ENCODE results near the gene CBX4.

DNA sequence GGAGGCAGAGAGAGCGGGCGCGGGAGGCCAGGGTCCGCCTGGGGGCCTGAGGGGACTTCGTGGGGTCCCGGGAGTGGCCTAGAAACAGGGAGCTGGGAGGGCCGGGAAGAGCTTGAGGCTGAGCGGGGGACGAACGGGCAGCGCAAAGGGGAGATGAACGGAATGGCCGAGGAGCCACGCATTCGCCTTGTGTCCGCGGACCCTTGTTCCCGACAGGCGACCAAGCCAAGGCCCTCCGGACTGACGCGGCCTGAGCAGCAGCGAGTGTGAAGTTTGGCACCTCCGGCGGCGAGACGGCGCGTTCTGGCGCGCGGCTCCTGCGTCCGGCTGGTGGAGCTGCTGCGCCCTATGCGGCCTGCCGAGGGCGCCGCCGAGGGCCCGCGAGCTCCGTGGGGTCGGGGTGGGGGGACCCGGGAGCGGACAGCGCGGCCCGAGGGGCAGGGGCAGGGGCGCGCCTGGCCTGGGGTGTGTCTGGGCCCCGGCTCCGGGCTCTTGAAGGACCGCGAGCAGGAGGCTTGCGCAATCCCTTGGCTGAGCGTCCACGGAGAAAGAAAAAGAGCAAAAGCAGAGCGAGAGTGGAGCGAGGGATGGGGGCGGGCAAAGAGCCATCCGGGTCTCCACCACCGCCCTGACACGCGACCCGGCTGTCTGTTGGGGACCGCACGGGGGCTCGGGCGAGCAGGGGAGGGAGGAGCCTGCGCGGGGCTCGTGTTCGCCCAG, 1.2 kb upstream of the CBX4 start:
- TF ChIP-seq, protein P1, sequence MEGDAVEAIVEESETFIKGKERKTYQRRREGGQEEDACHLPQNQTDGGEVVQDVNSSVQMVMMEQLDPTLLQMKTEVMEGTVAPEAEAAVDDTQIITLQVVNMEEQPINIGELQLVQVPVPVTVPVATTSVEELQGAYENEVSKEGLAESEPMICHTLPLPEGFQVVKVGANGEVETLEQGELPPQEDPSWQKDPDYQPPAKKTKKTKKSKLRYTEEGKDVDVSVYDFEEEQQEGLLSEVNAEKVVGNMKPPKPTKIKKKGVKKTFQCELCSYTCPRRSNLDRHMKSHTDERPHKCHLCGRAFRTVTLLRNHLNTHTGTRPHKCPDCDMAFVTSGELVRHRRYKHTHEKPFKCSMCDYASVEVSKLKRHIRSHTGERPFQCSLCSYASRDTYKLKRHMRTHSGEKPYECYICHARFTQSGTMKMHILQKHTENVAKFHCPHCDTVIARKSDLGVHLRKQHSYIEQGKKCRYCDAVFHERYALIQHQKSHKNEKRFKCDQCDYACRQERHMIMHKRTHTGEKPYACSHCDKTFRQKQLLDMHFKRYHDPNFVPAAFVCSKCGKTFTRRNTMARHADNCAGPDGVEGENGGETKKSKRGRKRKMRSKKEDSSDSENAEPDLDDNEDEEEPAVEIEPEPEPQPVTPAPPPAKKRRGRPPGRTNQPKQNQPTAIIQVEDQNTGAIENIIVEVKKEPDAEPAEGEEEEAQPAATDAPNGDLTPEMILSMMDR (IDR thresholded peaks at IDR 0.05), result peak in 3 of 6 experiments; percentile 9 to 50 (median 14)
- TF ChIP-seq POLR2AphosphoS5 (IDR thresholded peaks at IDR 0.05) (peak in 1 of 2 donors; percentile 36), POLR2A (IDR thresholded peaks at IDR 0.05) (no peak), EP300 (IDR thresholded peaks at IDR 0.05) (no peak)

Measured in upper lobe of left lung (tissue), 4 donors.